ENCODE results near the gene CARS1.

DNA sequence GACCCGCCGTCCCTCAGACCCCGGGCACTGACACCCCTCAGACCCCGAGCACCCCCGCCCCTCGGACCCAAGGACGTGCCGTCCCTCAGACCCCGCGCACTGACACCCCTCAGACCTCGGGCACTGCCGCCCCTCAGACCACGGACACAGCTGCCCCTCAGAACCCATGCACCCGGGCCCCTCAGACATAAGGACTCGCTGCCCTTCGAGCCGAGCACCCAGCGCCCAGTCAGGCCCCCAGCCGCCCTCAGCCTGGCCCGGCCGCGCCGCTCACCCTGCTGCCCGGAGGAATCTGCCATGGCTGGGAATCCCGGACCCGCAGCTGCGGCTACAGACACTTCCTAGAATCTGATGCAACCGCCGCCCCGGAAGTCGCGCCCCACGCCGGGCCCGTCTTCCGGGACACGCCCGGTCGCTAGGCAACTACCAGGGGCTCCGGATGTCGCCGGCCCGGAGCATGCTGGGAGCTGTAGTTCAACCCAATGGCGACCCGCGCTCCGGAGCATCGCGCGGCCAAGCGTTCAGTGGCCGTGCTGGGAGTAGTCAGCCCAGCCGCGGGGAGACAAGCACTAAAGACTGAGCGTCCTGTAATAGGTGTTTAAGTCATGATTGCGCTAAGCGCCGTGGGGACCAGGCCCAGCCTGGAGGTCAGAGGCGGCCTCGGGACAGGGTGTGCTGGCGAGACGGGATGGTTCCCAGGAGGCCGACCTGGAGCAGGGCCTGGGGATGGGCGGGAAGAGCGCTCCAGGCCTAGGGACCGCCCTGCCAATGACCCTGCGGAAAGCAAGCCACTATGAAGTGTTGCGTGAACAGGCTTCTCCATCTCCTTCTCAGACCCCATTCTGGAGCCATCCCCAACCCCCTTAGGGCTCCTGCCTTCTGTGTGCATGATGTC, at the start of gene CARS1:
- TF ChIP-seq, protein P1, sequence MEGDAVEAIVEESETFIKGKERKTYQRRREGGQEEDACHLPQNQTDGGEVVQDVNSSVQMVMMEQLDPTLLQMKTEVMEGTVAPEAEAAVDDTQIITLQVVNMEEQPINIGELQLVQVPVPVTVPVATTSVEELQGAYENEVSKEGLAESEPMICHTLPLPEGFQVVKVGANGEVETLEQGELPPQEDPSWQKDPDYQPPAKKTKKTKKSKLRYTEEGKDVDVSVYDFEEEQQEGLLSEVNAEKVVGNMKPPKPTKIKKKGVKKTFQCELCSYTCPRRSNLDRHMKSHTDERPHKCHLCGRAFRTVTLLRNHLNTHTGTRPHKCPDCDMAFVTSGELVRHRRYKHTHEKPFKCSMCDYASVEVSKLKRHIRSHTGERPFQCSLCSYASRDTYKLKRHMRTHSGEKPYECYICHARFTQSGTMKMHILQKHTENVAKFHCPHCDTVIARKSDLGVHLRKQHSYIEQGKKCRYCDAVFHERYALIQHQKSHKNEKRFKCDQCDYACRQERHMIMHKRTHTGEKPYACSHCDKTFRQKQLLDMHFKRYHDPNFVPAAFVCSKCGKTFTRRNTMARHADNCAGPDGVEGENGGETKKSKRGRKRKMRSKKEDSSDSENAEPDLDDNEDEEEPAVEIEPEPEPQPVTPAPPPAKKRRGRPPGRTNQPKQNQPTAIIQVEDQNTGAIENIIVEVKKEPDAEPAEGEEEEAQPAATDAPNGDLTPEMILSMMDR (IDR thresholded peaks at IDR 0.05), result peak in 1 of 7 experiments; percentile 6
- peak in 2 of 3 donors; percentile 66 to 74 for TF ChIP-seq POLR2A (IDR thresholded peaks at IDR 0.05)

Data from body of pancreas (tissue), 4 donors.